Astrocyte (in vitro differentiated cells and primary cell): ENCODE measurements around the gene SLAMF6.

ENCODE experiments used
- EZH2 ChIP-seq: IDR thresholded peaks from 2 replicates; pipeline ENCODE4 v1.6.1; 2012; ENCODE audit warnings: mild to moderate bottlenecking, low read length, inconsistent platforms; ENCODE audit not compliant: insufficient read depth
- TF ChIP-seq, protein P1 (sequence below): IDR thresholded peaks from 2 replicates; pipeline ENCODE4 v1.5.1; 2011; ENCODE audit warnings: low read depth, mild to moderate bottlenecking, inconsistent platforms, low read length, moderate library complexity; ENCODE audit not compliant: insufficient read depth

DNA sequence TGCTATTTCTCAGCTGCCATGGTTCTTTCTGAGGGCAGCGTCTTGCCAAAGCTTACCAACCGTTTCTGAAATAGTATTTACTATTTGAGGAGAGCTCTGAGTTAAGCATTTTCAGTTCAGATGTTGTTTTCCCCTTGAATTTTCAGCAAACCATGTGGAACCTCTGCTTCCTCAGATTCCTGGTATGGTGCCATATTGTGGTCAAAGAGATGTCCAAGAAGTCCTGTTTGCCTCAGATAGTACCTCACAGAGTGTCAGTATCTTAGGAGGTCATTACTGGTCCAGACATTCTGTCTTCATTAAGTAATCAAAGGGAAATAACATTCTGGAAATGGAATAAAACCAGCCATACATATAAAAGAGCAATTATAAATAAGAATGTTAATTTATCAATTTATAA lies 86.1 kb downstream of the SLAMF6 start:
- TF ChIP-seq, protein P1, sequence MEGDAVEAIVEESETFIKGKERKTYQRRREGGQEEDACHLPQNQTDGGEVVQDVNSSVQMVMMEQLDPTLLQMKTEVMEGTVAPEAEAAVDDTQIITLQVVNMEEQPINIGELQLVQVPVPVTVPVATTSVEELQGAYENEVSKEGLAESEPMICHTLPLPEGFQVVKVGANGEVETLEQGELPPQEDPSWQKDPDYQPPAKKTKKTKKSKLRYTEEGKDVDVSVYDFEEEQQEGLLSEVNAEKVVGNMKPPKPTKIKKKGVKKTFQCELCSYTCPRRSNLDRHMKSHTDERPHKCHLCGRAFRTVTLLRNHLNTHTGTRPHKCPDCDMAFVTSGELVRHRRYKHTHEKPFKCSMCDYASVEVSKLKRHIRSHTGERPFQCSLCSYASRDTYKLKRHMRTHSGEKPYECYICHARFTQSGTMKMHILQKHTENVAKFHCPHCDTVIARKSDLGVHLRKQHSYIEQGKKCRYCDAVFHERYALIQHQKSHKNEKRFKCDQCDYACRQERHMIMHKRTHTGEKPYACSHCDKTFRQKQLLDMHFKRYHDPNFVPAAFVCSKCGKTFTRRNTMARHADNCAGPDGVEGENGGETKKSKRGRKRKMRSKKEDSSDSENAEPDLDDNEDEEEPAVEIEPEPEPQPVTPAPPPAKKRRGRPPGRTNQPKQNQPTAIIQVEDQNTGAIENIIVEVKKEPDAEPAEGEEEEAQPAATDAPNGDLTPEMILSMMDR, result no peak
- TF ChIP-seq EZH2, result no peak
